Endothelial cell of umbilical vein (primary cell): ENCODE results near the gene OR5H14. TPM values are rescaled to one million over a fixed set of nuclear protein-coding genes. Genes with fewer than 3 reads are reported as not detected.

Experiments
- BruUV-seq: library from RNA; stranded (reverse); fragments of 400-500 nt; replicated peaks from 2 replicates; lab custom pipeline; 2021; lab: Mats Ljungman, UMichigan
- CTCF ChIA-PET: fragments of 300-600, 350-600 bp; sonication (Branson Sonifier 250); formaldehyde crosslinking; loops from one replicate; lab custom pipeline; 2021; ENCODE audit warnings: antibody characterized with exemption, inconsistent platforms; lab: Charles Lee
- POLR2A ChIA-PET: fragments of 300-600, 350-600 bp; sonication (Branson Sonifier 250); formaldehyde crosslinking; loops from one replicate; lab custom pipeline; 2021; ENCODE audit warnings: antibody characterized with exemption, inconsistent platforms; lab: Charles Lee
- DNase-seq: peaks from one replicate; pipeline ENCODE4 v3.0.0-alpha.2; 2011; ENCODE audit warnings: low read depth, low spot score
- FAIRE-seq: peaks from 2 replicates; lab custom pipeline; 2011; peaks lifted over from hg19 to GRCh38; lab: Jason Lieb, UNC
- H2AFZ ChIP-seq: 2 replicates; pipeline ENCODE4 v1.6.0; 2012; ENCODE audit warnings: low read depth, low read length, control low read depth, inconsistent platforms
- H3K27ac ChIP-seq: 2 replicates; pipeline ENCODE4 v1.5.1; 2011; ENCODE audit warnings: low read depth, mild to moderate bottlenecking, control low read depth, low read length, moderate library complexity; ENCODE audit not compliant: insufficient read depth
- H3K27me3 ChIP-seq, 2 experiments: 2 replicates each; pipeline versions ENCODE4 v1.6.0 to v1.6.1; 2011; ENCODE audit warnings: low read length in 2 of 2, mixed read lengths in 1 of 2; ENCODE audit not compliant: control insufficient read depth in 2 of 2, insufficient read depth in 2 of 2
- H3K36me3 ChIP-seq, 2 experiments: 2 replicates in 1 of 2; 3 replicates in 1 of 2; pipeline ENCODE4 v1.5.1; 2011; ENCODE audit warnings: low read length in 2 of 2, mild to moderate bottlenecking in 1 of 2, moderate library complexity in 1 of 2; ENCODE audit not compliant: control insufficient read depth in 2 of 2, insufficient read depth in 2 of 2; ENCODE audit errors: extremely low read depth in 1 of 2
- H3K4me1 ChIP-seq: 3 replicates; pipeline ENCODE4 v1.5.1; 2011; ENCODE audit warnings: mild to moderate bottlenecking, low read length; ENCODE audit not compliant: control insufficient read depth, insufficient read depth; ENCODE audit errors: extremely low read depth
- H3K4me2 ChIP-seq: 2 replicates; pipeline ENCODE4 v1.6.1; 2011; ENCODE audit warnings: low read length, control low read depth, mixed read lengths; ENCODE audit not compliant: insufficient read depth
- H3K4me3 ChIP-seq, 3 experiments: fragments of 200-600 bp in 1 of 3; sonication (generic), shearing (Covaris generic) in 1 of 3; replicated peaks in 1 of 3; 2 replicates each; pipeline ENCODE4 v1.5.1; 2011 to 2016; ENCODE audit warnings: control low read depth in 3 of 3, low read length in 3 of 3, mild to moderate bottlenecking in 2 of 3, inconsistent platforms in 1 of 3, low read depth in 1 of 3, moderate library complexity in 1 of 3; ENCODE audit not compliant: insufficient read depth in 1 of 3
- H3K79me2 ChIP-seq: 2 replicates; pipeline ENCODE4 v1.6.0; 2012; ENCODE audit warnings: low read length, inconsistent platforms; ENCODE audit not compliant: control insufficient read depth, insufficient read depth
- H3K9ac ChIP-seq: replicated peaks from 2 replicates; pipeline ENCODE3; 2011; ENCODE audit warnings: low read length, control low read depth; ENCODE audit not compliant: insufficient read depth; ENCODE audit errors: extremely low read depth
- H3K9me1 ChIP-seq: replicated peaks from 3 replicates; pipeline ENCODE4 v1.6.0; 2011; ENCODE audit warnings: mild to moderate bottlenecking, low read length; ENCODE audit not compliant: control insufficient read depth, insufficient read depth; ENCODE audit errors: extremely low read depth
- H3K9me3 ChIP-seq: replicated peaks from 2 replicates; pipeline ENCODE4 v1.5.1; 2012; ENCODE audit warnings: low read length, inconsistent platforms; ENCODE audit not compliant: control insufficient read depth, insufficient read depth
- H4K20me1 ChIP-seq: replicated peaks from 2 replicates; pipeline ENCODE3; 2011; ENCODE audit warnings: mild to moderate bottlenecking, low read length; ENCODE audit not compliant: control insufficient read depth, insufficient read depth; ENCODE audit errors: extremely low read depth
- CTCF ChIP-seq, 2 donors: IDR thresholded peaks; 1 replicate in 1 of 2; 2 replicates in 1 of 2; pipeline ENCODE4 v1.5.1; 2011; ENCODE audit warnings: low read length in 2 of 2, mild to moderate bottlenecking in 2 of 2, moderate library complexity in 2 of 2, control low read depth in 1 of 2, inconsistent platforms in 1 of 2, low read depth in 1 of 2; ENCODE audit not compliant: insufficient read depth in 1 of 2; ENCODE audit errors: extremely low read depth in 1 of 2
- EZH2 ChIP-seq: IDR thresholded peaks from 2 replicates; pipeline ENCODE4 v1.6.1; 2012; ENCODE audit warnings: borderline replicate concordance, low read depth, mild to moderate bottlenecking, moderate library complexity, low read length, inconsistent platforms; ENCODE audit not compliant: severe bottlenecking
- FOS ChIP-seq: IDR thresholded peaks from 2 replicates; pipeline ENCODE4 v1.6.1; 2011; ENCODE audit warnings: mild to moderate bottlenecking, low read length, moderate library complexity, borderline replicate concordance; ENCODE audit not compliant: insufficient read depth
- GATA2 ChIP-seq: IDR thresholded peaks from 2 replicates; pipeline ENCODE4 v1.7.0; 2011; ENCODE audit warnings: low read depth, mild to moderate bottlenecking, moderate library complexity, mixed read lengths, low read length; ENCODE audit not compliant: insufficient read length, insufficient read depth
- JUN ChIP-seq: IDR thresholded peaks from 2 replicates; pipeline ENCODE4 v1.6.1; 2011; ENCODE audit warnings: borderline replicate concordance, low read depth; ENCODE audit not compliant: insufficient read length, insufficient read depth
- MAX ChIP-seq: IDR thresholded peaks from 2 replicates; pipeline ENCODE4 v1.6.1; 2011; ENCODE audit not compliant: insufficient read depth, insufficient read length
- MYC ChIP-seq: IDR thresholded peaks from one replicate; pipeline ENCODE4 v1.6.1; 2011; ENCODE audit warnings: mild to moderate bottlenecking, low read depth, low read length
- POLR2A ChIP-seq: IDR thresholded peaks from 2 replicates; pipeline ENCODE4 v1.6.1; 2012; ENCODE audit warnings: low read depth, mild to moderate bottlenecking, control low read depth, low read length
- POLR2AphosphoS5 ChIP-seq: IDR thresholded peaks from 2 replicates; pipeline ENCODE4 v1.6.1; 2012; ENCODE audit warnings: low read depth, mild to moderate bottlenecking, control low read depth, low read length, moderate library complexity; ENCODE audit not compliant: insufficient read depth
- dilution Hi-C: fragments of 300-500 bp; cut with MboI; formaldehyde crosslinking; loops from one replicate; pipeline ENCODE4 v1.15.0; 2019; ENCODE audit warnings: low sequenced_read_pairs; ENCODE audit not compliant: extremely low pct_ligation_motif_present
- intact Hi-C: fragments of 100-400 bp; cut with micrococcal nuclease; formaldehyde crosslinking; loops from one replicate; pipeline ENCODE4 v1.10.0; 2022
- polyA plus RNA-seq, 4 experiments: library from polyadenylated mRNA; depleted of rRNA in 3 of 4; stranded (reverse) in 3 of 4; unstranded in 1 of 4; fragments of >200 nt; gene quantifications; 2 replicates each; pipeline versions ENCODE4 v1.2.1 to v1.2.3, GENCODE V29; 2011 to 2012; ENCODE audit warnings: missing spikeins in 1 of 4
- total RNA-seq: library from RNA; stranded (reverse); gene quantifications from 2 replicates; pipeline ENCODE4 v1.2.3, GENCODE V29; 2021

The OR5H14 gene
- total and polyA plus RNA-seq, 2 donors (not counting 3 experiments of a cell fraction or from before 2014, with no cell fraction given): not detected

- H4K20me1 ChIP-seq: no peaks in the 10 kb centered on the region
- no peaks in the 10 kb centered on the region for H3K79me2 ChIP-seq
- no TSS peak for BruUV-seq
- no peak for FAIRE-seq
- H3K9me1 ChIP-seq: no peaks in the 10 kb centered on the region
- TF ChIP-seq CTCF (IDR thresholded peaks at IDR 0.05; ENCODE audit: extremely low read depth in 1 of 2, insufficient read depth in 1 of 2, low read depth in 1 of 2, low read length in 2 of 2): no peak
- no peak for TF ChIP-seq GATA2
- no peak for TF ChIP-seq MYC
- no peak for TF ChIP-seq POLR2AphosphoS5
- no peak for TF ChIP-seq MAX
- TF ChIP-seq POLR2A: no peak
- no peak for TF ChIP-seq JUN
- no peak for TF ChIP-seq FOS
- no peak for TF ChIP-seq EZH2
- no peaks in the 10 kb centered on the region for H3K36me3 ChIP-seq
- H3K27me3 ChIP-seq: no peaks in the 10 kb centered on the region
- H3K4me3 ChIP-seq: no peak overlapping the region
- ChIA-PET POLR2A (no interaction called here), CTCF (no interaction called here)
- intact Hi-C loops: no loop called here
- no peaks in the 10 kb centered on the region for H3K9me3 ChIP-seq
- H3K4me1 ChIP-seq: no peaks in the 10 kb centered on the region
- DNase-seq: no peak
- H3K9ac ChIP-seq: no peak overlapping the region
- H3K4me2 ChIP-seq: no peak overlapping the region
- H2AFZ ChIP-seq: no peak overlapping the region
- dilution Hi-C loops: no loop called here
- no peak overlapping the region for H3K27ac ChIP-seq
These were observed 37.3 kb upstream of the OR5H14 start for GRCh38 chr3:98109807-98110549.
